T-cell (primary cell): ENCODE data around the gene TOMM20. TPM values are rescaled to one million over a fixed set of nuclear protein-coding genes. Genes with fewer than 3 reads are reported as not detected.

Source experiments
- ATAC-seq, 4 experiments: fragments of 200-7000 bp in 3 of 4; fragments of 150-1000 bp in 1 of 4; cut with Tn5 transposase; replicated peaks in 1 of 4; 1 replicate in 3 of 4; 2 replicates in 1 of 4; pipeline ENCODE4 v1.10.0; 2021; ENCODE audit warnings: moderate library complexity in 3 of 4, mild to moderate bottlenecking in 2 of 4, moderate number of reproducible peaks in 1 of 4
- CTCF ChIA-PET, 2 donors: fragments of 300-600 bp; sonication (Branson Sonifier 250); formaldehyde crosslinking; loops; one replicate each; lab custom pipeline; 2022; ENCODE audit warnings: antibody characterized with exemption in 2 of 2; lab: Charles Lee
- POLR2A ChIA-PET, 2 donors: fragments of 300-600 bp; sonication (Branson Sonifier 250); formaldehyde crosslinking; loops; one replicate each; lab custom pipeline; 2022; ENCODE audit warnings: antibody characterized with exemption in 2 of 2; lab: Charles Lee
- DNase-seq, 35 experiments: peaks; one replicate each; pipeline versions ENCODE4 v3.0.0 to v3.0.0-alpha.2; 2013 to 2023
- H3K27ac ChIP-seq: one replicate; pipeline ENCODE4 v1.5.1; 2013; ENCODE audit warnings: low read length
- H3K27me3 ChIP-seq, 2 experiments: replicated peaks in 1 of 2; 1 replicate in 1 of 2; 2 replicates in 1 of 2; pipeline versions ENCODE4 v1.6.1 to v1.7.0; 2013; ENCODE audit warnings: low read length in 1 of 2, mixed read lengths in 1 of 2; ENCODE audit not compliant: control insufficient read depth in 2 of 2, insufficient read depth in 2 of 2; ENCODE audit errors: extremely low read depth in 1 of 2
- H3K36me3 ChIP-seq, 2 donors: 1 replicate in 1 of 2; 2 replicates in 1 of 2; pipeline versions ENCODE4 v1.6.1 to v1.7.0; 2013; ENCODE audit warnings: low read length in 1 of 2; ENCODE audit not compliant: control insufficient read depth in 2 of 2, insufficient read depth in 1 of 2; ENCODE audit errors: extremely low read depth in 1 of 2
- H3K4me1 ChIP-seq, 2 experiments: 1 replicate in 1 of 2; 2 replicates in 1 of 2; pipeline versions ENCODE4 v1.6.1 to v1.7.0; 2013; ENCODE audit warnings: low read length in 2 of 2, mixed read lengths in 1 of 2; ENCODE audit not compliant: insufficient read depth in 2 of 2, control insufficient read depth in 1 of 2; ENCODE audit errors: extremely low read depth in 1 of 2
- H3K4me3 ChIP-seq, 2 donors: 1 replicate in 1 of 2; 2 replicates in 1 of 2; pipeline versions ENCODE4 v1.5.1 to v1.7.0; 2013; ENCODE audit warnings: mild to moderate bottlenecking in 2 of 2, low read length in 1 of 2, moderate library complexity in 1 of 2; ENCODE audit not compliant: control insufficient read depth in 1 of 2; ENCODE audit errors: extremely low read depth in 1 of 2
- H3K9me3 ChIP-seq: 2 replicates; pipeline ENCODE4 v1.7.0; 2013
- H3K27ac Mint-ChIP-seq, 2 donors: one replicate each; pipeline ENCODE4 v1.8.0; 2020 to 2021; ENCODE audit warnings: mild to moderate bottlenecking in 2 of 2, mixed read lengths in 2 of 2
- H3K27me3 Mint-ChIP-seq, 2 donors: one replicate each; pipeline ENCODE4 v1.8.0; 2021 to 2022; ENCODE audit warnings: mixed read lengths in 2 of 2
- H3K36me3 Mint-ChIP-seq: one replicate; pipeline ENCODE4 v1.8.0; 2021; ENCODE audit warnings: mixed read lengths
- H3K4me1 Mint-ChIP-seq, 3 donors: one replicate each; pipeline ENCODE4 v1.8.0; 2020 to 2022; ENCODE audit warnings: mixed read lengths in 3 of 3, mild to moderate bottlenecking in 1 of 3
- H3K4me3 Mint-ChIP-seq, 3 donors: one replicate each; pipeline ENCODE4 v1.8.0; 2020 to 2022; ENCODE audit warnings: mild to moderate bottlenecking in 3 of 3, mixed read lengths in 3 of 3, moderate library complexity in 3 of 3
- H3K9me3 Mint-ChIP-seq, 3 donors: one replicate each; pipeline ENCODE4 v1.8.0; 2020 to 2022; ENCODE audit warnings: mixed read lengths in 3 of 3
- WGBS: methylation state at CpG from one replicate; pipeline ENCODE4 v1.1.5; 2013; ENCODE audit warnings: missing lambda C conversion rate; ENCODE audit not compliant: insufficient coverage; 5-methylcytosine and 5-hydroxymethylcytosine counted together
- total RNA-seq, 35 experiments: library from RNA in 6 of 35; stranded (reverse) in 6 of 35; fragments of 120-200 nt in 1 of 35; gene quantifications; one replicate each; pipeline versions ENCODE4 v1.2.1 to v1.2.4 and lab custom pipeline; 2013 to 2026

The TOMM20 gene
- total RNA-seq (100 to 1,000 TPM in 4 of 5 donors, 10 to 100 TPM in 1; 81.7 to 115 (median 106) TPM), total RNA-seq (lab: John Stamatoyannopoulos, UW) (129 to 287 (median 186) reads per million in 29 experiments)
- total RNA-seq (2013): 87.5 TPM

DNA sequence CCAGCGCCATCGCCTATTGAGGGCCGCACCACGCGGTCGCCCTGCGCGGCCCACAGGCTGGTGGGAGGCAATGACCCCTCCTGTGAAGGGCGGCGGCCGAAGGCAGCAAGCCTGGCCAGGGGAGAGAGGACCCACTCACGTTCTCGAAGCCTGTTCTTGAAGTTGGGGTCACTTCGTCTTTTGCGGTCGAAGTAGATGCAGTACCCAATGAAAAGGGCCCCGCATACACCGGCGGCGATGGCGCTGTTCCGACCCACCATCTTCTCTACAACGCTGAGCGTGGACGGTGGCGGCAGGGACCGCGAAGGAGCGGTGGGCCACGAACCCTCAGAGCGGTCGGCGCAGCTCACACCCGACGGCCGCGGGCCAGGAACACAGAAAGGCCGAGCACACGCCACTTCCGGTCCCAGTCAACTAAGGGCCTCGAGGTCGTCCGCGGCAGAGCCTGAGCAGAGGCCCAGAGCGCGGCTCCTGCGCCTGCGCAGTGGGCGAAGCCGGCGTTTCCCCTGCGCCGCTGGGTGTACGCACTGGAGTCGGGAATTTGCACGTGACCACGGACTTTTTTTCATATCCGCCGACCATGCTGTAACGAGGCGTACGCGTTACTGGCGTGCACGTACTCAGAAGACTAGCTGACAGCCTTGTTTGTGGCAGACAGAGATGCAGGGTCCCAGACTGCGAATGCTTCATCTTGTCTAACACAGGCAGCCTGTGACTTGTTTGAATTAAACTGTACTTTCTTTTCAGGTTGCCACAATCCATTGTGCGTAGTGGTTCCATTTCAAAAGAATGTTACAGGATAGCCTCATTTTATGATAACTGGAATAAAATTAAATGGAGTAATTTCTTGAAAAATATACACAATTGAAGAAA lies at the start of gene TOMM20:
TSS of gene TOMM20 (minus strand) at position 382 of the 873 bp plus-strand sequence. CDS start at position 260, 122 bp downstream.
- DNase-seq (peak; percentile 84 to 97 (median 93)), ATAC-seq (peak; percentile 92 to 96 (median 94))
- no peaks in the 10 kb centered on the region for H3K9me3 ChIP-seq
- under 1% methylated on average over 65 of the region's 67 CpGs for WGBS
- H3K27ac ChIP-seq: peak within 1 kb of the TSS; percentile 93
- H3K4me3 ChIP-seq: peak within 1 kb of the TSS; percentile 85 to 94
- Mint-ChIP-seq H3K4me3 (peak within 1 kb of the TSS; percentile 94 to 100 (median 99)), H3K36me3 (peaks cover 16% of the 10 kb centered on the region), H3K9me3 (no peaks in the 10 kb centered on the region), H3K4me1 (peaks cover 36 to 49% (median 44%) of the 10 kb centered on the region in 3 donors), H3K27me3 (no peaks in the 10 kb centered on the region), H3K27ac (peak within 1 kb of the TSS; percentile 94 to 98)
- H3K27me3 ChIP-seq: no peaks in the 10 kb centered on the region
- POLR2A ChIA-PET: interaction anchor here (0.5 to 1.3 kb wide), 5 partner anchors 8 to 741 kb away, joined by 3 to 4 read pairs (median 3); partner anchors contain the start of gene RBM34 (in 1 of the 2)
- peaks cover 6 to 43% of the 10 kb centered on the region in 2 experiments for H3K4me1 ChIP-seq
- peaks cover 4 to 14% of the 10 kb centered on the region in 2 donors for H3K36me3 ChIP-seq
- CTCF ChIA-PET: interaction anchor here in 1 of 2 donors (0.7 to 1.6 kb wide), 3 partner anchors 24 to 203 kb away, joined by 3 to 9 read pairs (median 3); partner anchors contain the start of gene RBM34

DNA sequence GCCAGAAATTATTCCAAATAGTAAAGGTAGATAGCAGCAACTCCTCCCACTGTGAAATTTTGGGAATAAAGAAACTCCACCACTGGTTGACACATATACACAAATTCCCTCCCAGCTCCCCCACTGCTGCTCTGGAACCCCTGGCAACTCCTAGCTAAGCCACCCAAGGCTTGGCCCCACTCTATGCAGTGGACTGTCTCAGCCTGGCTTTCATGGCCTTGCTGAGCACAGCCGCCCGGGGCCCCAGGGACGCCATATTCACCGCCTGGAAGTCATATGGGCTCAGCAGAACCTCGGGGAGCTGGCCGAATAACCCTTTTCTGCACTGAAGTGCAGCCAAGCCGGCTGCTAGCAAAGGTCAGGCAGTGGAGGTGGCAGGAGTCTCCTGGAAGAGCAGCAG lies 47.8 kb upstream of the TOMM20 start:
- Mint-ChIP-seq H3K4me3 (no peak overlapping the region), H3K4me1 (peaks cover 5 to 6% (median 5%) of the 10 kb centered on the region in 3 donors), H3K9me3 (no peaks in the 10 kb centered on the region), H3K36me3 (peaks cover 29% of the 10 kb centered on the region), H3K27me3 (no peaks in the 10 kb centered on the region), H3K27ac (no peak overlapping the region)
- Histone ChIP-seq H3K9me3 (no peaks in the 10 kb centered on the region), H3K4me3 (no peak overlapping the region), H3K36me3 (peaks cover 2 to 62% of the 10 kb centered on the region in 2 donors), H3K4me1 (no peaks in the 10 kb centered on the region), H3K27ac (no peak overlapping the region), H3K27me3 (no peaks in the 10 kb centered on the region)
- WGBS: 98% methylated on average over 6 of the region's 7 CpGs
- ChIA-PET CTCF (no interaction called here), POLR2A (no interaction called here)
- DNase-seq (no peak), ATAC-seq (no peak)

DNA sequence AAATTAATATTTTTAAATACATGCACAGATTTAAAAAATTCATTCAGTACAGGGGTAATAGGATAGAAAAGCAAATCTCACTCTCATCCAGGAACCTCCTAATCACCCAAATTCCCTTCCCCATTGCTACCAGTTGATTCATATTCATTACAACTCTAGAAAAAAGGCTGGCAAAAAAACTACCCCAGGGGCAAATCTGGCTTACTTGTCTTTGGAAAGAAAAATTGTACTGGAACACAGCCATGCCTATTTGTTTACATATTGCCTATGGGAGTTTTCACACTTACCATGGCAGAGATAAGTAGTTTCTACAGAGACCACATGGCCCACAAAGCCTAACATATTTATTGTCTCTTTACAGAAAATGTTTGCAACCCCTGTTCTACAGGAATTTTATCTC lies 41.3 kb upstream of the TOMM20 start:
- CTCF ChIA-PET: interaction anchor here in 1 of 2 donors (0.7 kb wide), 1 partner anchor 628 kb away, joined by 5 read pairs; no protein-coding TSS in a partner anchor
- Mint-ChIP-seq H3K27me3 (no peaks in the 10 kb centered on the region), H3K4me1 (no peaks in the 10 kb centered on the region), H3K36me3 (peaks cover 25% of the 10 kb centered on the region), H3K4me3 (no peak overlapping the region), H3K27ac (no peak overlapping the region), H3K9me3 (no peaks in the 10 kb centered on the region)
- POLR2A ChIA-PET: interaction anchor here in 1 of 2 donors (0.7 kb wide), 1 partner anchor 191 kb away, joined by 3 read pairs; no protein-coding TSS in a partner anchor
- Histone ChIP-seq H3K4me3 (no peak overlapping the region), H3K27ac (no peak overlapping the region), H3K4me1 (no peaks in the 10 kb centered on the region), H3K9me3 (no peaks in the 10 kb centered on the region), H3K36me3 (peaks cover 2 to 62% of the 10 kb centered on the region in 2 donors), H3K27me3 (no peaks in the 10 kb centered on the region)
- ATAC-seq: no peak
- no peak for DNase-seq

DNA sequence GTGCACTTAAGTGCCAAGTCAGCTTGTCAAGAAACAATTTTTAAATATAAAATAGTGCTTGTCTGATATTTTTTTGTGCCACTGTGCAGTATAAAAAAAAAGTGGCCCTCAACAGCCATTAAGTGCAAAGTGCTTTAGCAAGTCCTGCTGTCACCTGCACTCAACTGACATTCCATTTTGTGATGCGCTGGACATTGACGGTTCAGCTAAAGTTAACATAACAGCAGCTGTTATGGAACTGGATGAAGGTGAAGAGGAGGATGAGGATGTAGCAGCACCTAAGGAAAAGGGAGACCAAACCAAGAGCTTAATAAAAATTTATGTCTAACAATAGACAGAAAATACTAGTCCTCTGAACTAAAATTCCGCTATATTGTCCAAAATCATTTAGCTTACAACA lies 39.7 kb upstream of the TOMM20 start:
- no peak overlapping the region for H3K27ac ChIP-seq
- no peak overlapping the region for H3K4me3 Mint-ChIP-seq
- H3K4me1 ChIP-seq: no peaks in the 10 kb centered on the region
- no peaks in the 10 kb centered on the region for H3K27me3 Mint-ChIP-seq
- H3K27me3 ChIP-seq: no peaks in the 10 kb centered on the region
- WGBS: no CpG with 5 or more reads among the region's 3 CpGs
- ChIA-PET POLR2A (interaction anchor here in 1 of 2 donors (0.6 kb wide), 1 partner anchor 22 kb away, joined by 3 read pairs; no protein-coding TSS in a partner anchor), CTCF (no interaction called here)
- no peaks in the 10 kb centered on the region for H3K9me3 ChIP-seq
- peak overlapping the region in 1 of 2 donors; percentile 40 for H3K27ac Mint-ChIP-seq
- no peak for DNase-seq
- H3K36me3 ChIP-seq: peaks cover 2 to 50% of the 10 kb centered on the region in 2 donors
- no peak overlapping the region for H3K4me3 ChIP-seq
- H3K9me3 Mint-ChIP-seq: no peaks in the 10 kb centered on the region
- no peaks in the 10 kb centered on the region for H3K4me1 Mint-ChIP-seq
- H3K36me3 Mint-ChIP-seq: peaks cover 27% of the 10 kb centered on the region
- ATAC-seq: no peak

DNA sequence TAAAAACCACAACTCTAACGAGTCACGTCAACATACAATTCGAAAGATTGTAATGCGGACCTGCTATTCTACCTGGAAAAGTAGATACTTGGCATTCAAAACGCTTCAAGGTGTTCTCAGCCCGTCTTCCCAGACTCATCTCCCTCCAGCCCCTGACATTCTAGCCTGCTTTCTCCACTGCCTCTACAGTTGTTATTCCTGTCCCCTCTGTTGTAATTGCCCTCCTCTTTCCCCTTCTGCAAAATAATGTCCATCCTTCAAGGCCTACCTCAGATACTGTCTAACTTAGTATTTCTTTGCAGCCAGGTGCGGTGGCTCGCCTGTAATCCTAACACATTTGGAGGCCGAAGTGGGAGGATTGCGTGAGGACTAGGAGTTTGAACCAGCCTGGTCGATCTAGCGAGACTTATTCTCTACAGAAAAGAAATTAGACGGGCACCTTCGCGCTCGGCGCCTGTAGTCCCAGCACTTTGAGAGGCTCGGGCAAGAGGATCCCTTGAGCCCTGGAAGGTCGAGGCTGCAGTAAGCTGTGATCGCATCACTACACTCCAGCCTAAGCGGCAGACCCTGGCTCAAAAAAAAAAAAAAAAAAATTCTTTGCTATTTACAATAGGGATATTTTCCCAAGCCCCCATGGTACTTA lies 33.2 kb upstream of the TOMM20 start:
- Mint-ChIP-seq H3K27me3 (no peaks in the 10 kb centered on the region), H3K9me3 (no peaks in the 10 kb centered on the region), H3K4me3 (peak overlapping the region in 2 of 3 donors; percentile 93), H3K4me1 (peaks cover 25 to 27% (median 25%) of the 10 kb centered on the region in 3 donors), H3K27ac (peak overlapping the region; percentile 97 to 99), H3K36me3 (peaks cover 11% of the 10 kb centered on the region)
- ChIA-PET POLR2A (interaction anchor here (0.5 to 1.4 kb wide), 4 partner anchors 48 to 871 kb away, joined by 3 to 8 read pairs (median 4); no protein-coding TSS in a partner anchor), CTCF (interaction anchor here (0.7 to 1.6 kb wide), 4 partner anchors 21 to 1049 kb away, joined by 3 to 8 read pairs (median 4); no protein-coding TSS in a partner anchor)
- Histone ChIP-seq H3K36me3 (peaks cover 0 to 22% of the 10 kb centered on the region in 2 donors), H3K4me1 (peaks cover 13 to 37% of the 10 kb centered on the region in 2 experiments), H3K27ac (peak overlapping the region; percentile 85), H3K27me3 (no peaks in the 10 kb centered on the region), H3K9me3 (no peaks in the 10 kb centered on the region), H3K4me3 (peak overlapping the region; percentile 88 to 93)
- DNase-seq: peak in 2 of 35 experiments; percentile 15 to 16
- 64% methylated on average over 17 of the region's 21 CpGs for WGBS
- ATAC-seq: peak in 2 of 4 experiments; percentile 11 to 19
